ENCODE data around the gene REXO4. TPM values are rescaled to one million over a fixed set of nuclear protein-coding genes. Genes with fewer than 3 reads are reported as not detected.

Gene REXO4
- total RNA-seq, 1 experiment from 2014 or later: 38.6 TPM

- TF ChIP-seq ZNF423 (CRISPR knock-in tag; IDR thresholded peaks at IDR 0.05): peak; percentile 88
- TF ChIP-seq, protein P1, sequence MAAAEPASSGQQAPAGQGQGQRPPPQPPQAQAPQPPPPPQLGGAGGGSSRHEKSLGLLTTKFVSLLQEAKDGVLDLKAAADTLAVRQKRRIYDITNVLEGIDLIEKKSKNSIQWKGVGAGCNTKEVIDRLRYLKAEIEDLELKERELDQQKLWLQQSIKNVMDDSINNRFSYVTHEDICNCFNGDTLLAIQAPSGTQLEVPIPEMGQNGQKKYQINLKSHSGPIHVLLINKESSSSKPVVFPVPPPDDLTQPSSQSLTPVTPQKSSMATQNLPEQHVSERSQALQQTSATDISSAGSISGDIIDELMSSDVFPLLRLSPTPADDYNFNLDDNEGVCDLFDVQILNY (CRISPR knock-in tag; IDR thresholded peaks at IDR 0.05): peak; percentile 64; the same call in 1 of the 2 replicates
Measured at GRCh38 chr9:133459476-133460404, 41.9 kb upstream of the REXO4 start, which contains the start of gene CACFD1 (continued).

DNA sequence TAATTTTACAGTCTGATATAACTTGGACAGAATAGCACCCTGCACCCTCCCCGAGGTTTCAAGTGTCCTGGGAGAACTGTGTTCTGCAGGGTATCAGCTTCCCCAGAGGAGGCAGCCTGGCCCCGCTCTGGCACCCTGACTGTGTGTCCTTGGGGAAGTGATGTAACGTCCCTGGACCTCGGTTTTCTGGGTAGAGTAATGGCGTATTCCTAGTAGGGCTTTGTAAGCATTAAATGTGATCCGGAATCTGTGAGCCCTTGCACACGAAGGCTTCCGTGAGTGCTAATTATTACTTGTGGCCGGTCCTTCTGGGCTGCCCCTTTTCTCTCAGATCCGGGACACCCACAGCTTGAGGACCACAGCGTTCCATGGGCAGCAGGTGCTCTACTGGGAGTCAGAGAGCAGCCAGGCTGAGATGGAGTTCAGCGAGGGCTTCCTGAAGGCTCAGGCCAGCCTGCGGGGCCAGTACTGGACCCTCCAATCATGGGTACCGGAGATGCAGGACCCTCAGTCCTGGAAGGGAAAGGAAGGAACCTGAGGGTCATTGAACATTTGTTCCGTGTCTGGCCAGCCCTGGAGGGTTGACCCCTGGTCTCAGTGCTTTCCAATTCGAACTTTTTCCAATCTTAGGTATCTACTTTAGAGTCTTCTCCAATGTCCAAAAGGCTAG lies 41.0 kb upstream of the REXO4 start:
- H3K4me3 Mint-ChIP-seq: peak overlapping the region; percentile 78
- peaks cover 31% of the 10 kb centered on the region for H3K4me1 Mint-ChIP-seq
- TF ChIP-seq ZNF317 (CRISPR knock-in tag; IDR thresholded peaks at IDR 0.05; ENCODE audit: borderline replicate concordance, low read depth) (no peak), GABPB1 (CRISPR knock-in tag; IDR thresholded peaks at IDR 0.05) (peak; percentile 76)
- ATAC-seq: no peak
- ChIA-PET CTCF (interaction anchor here (0.7 to 2.9 kb wide), 19 partner anchors 9 to 431 kb away, joined by 3 to 29 read pairs (median 7); partner anchors contain the start of genes SLC2A6, SURF1 and SURF2), POLR2A (interaction anchor here (0.8 to 2.6 kb wide), 3 partner anchors 13 to 111 kb away, joined by 4 to 10 read pairs (median 4); partner anchors contain the start of genes MED22 and RPL7A)
- H3K9me3 Mint-ChIP-seq: no peaks in the 10 kb centered on the region
- H3K27me3 Mint-ChIP-seq (ENCODE audit: low read depth): no peaks in the 10 kb centered on the region
- DNase-seq (ENCODE audit: low spot score): peak; percentile 23
- no peaks in the 10 kb centered on the region for H3K36me3 Mint-ChIP-seq
- peak overlapping the region; percentile 19; the same call in 1 of the 2 replicates for H3K27ac Mint-ChIP-seq

GRCh38 chr9:133457748-133458147 lies 39.9 kb upstream of the REXO4 start:
- Mint-ChIP-seq H3K4me1 (peaks cover 27% of the 10 kb centered on the region), H3K9me3 (no peaks in the 10 kb centered on the region), H3K36me3 (no peaks in the 10 kb centered on the region), H3K27ac (no peak overlapping the region), H3K4me3 (no peak overlapping the region), H3K27me3 (ENCODE audit: low read depth) (no peaks in the 10 kb centered on the region)
- ATAC-seq (no peak), DNase-seq (ENCODE audit: low spot score) (peak; percentile 8)
- ChIA-PET POLR2A (no interaction called here), CTCF (interaction anchor here (0.6 to 3.0 kb wide), 4 partner anchors 14 to 219 kb away, joined by 3 to 15 read pairs (median 6); partner anchors contain the start of gene ADAMTS13)
- TF ChIP-seq ESRRA (CRISPR knock-in tag; IDR thresholded peaks at IDR 0.05; ENCODE audit: borderline replicate concordance) (no peak), ZNF396 (CRISPR knock-in tag; IDR thresholded peaks at IDR 0.05; ENCODE audit: borderline replicate concordance) (no peak), NFATC4 (CRISPR knock-in tag; IDR thresholded peaks at IDR 0.05) (no peak), ATF6 (CRISPR knock-in tag; IDR thresholded peaks at IDR 0.05) (no peak), ZNF425 (CRISPR knock-in tag; conservative IDR thresholded peaks at IDR 0.05) (no peak), TP53 (CRISPR knock-in tag; IDR thresholded peaks at IDR 0.05) (no peak), IRF1 (CRISPR knock-in tag; IDR thresholded peaks at IDR 0.05) (no peak), TEAD1 (CRISPR knock-in tag; IDR thresholded peaks at IDR 0.05) (no peak), IRF2 (CRISPR knock-in tag; IDR thresholded peaks at IDR 0.05; ENCODE audit: borderline replicate concordance, low read depth) (no peak), NR3C1 (CRISPR knock-in tag; conservative IDR thresholded peaks at IDR 0.05; ENCODE audit: low read depth) (no peak), ZNF263 (CRISPR knock-in tag; IDR thresholded peaks at IDR 0.05; ENCODE audit: low read depth) (no peak), FOXJ3 (CRISPR knock-in tag; IDR thresholded peaks at IDR 0.05; ENCODE audit: borderline replicate concordance) (no peak)
- TF ChIP-seq, protein P2, sequence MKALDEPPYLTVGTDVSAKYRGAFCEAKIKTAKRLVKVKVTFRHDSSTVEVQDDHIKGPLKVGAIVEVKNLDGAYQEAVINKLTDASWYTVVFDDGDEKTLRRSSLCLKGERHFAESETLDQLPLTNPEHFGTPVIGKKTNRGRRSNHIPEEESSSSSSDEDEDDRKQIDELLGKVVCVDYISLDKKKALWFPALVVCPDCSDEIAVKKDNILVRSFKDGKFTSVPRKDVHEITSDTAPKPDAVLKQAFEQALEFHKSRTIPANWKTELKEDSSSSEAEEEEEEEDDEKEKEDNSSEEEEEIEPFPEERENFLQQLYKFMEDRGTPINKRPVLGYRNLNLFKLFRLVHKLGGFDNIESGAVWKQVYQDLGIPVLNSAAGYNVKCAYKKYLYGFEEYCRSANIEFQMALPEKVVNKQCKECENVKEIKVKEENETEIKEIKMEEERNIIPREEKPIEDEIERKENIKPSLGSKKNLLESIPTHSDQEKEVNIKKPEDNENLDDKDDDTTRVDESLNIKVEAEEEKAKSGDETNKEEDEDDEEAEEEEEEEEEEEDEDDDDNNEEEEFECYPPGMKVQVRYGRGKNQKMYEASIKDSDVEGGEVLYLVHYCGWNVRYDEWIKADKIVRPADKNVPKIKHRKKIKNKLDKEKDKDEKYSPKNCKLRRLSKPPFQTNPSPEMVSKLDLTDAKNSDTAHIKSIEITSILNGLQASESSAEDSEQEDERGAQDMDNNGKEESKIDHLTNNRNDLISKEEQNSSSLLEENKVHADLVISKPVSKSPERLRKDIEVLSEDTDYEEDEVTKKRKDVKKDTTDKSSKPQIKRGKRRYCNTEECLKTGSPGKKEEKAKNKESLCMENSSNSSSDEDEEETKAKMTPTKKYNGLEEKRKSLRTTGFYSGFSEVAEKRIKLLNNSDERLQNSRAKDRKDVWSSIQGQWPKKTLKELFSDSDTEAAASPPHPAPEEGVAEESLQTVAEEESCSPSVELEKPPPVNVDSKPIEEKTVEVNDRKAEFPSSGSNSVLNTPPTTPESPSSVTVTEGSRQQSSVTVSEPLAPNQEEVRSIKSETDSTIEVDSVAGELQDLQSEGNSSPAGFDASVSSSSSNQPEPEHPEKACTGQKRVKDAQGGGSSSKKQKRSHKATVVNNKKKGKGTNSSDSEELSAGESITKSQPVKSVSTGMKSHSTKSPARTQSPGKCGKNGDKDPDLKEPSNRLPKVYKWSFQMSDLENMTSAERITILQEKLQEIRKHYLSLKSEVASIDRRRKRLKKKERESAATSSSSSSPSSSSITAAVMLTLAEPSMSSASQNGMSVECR (CRISPR knock-in tag; IDR thresholded peaks at IDR 0.05; ENCODE audit: borderline replicate concordance): no peak
